Lower leg skin (tissue), 4 donors: ENCODE results near the gene USP7. TPM values are rescaled to one million over a fixed set of nuclear protein-coding genes. Genes with fewer than 3 reads are reported as not detected.

ENCODE experiments used
- DNase-seq, 2 donors: peaks; one replicate each; pipeline ENCODE4 v3.0.0-alpha.2; 2019; ENCODE audit warnings: low spot score in 2 of 2
- H3K4me3 ChIP-seq: fragments of 200-600 bp; sonication (generic); 2 replicates; pipeline ENCODE4 v1.5.1; 2017; ENCODE audit warnings: mild to moderate bottlenecking, low read depth; ENCODE audit not compliant: poor library complexity, severe bottlenecking
- POLR2A ChIP-seq, 2 donors: fragments of 450-650 bp; IDR thresholded peaks; one replicate each; pipeline ENCODE4 v1.6.1; 2016 to 2017; ENCODE audit warnings: antibody characterized with exemption in 2 of 2, mild to moderate bottlenecking in 1 of 2, moderate library complexity in 1 of 2
- WGBS, 2 donors: methylation state at CpG; one replicate each; pipeline ENCODE4 v1.1.5; 2018; 5-methylcytosine and 5-hydroxymethylcytosine counted together
- intact Hi-C: fragments of 100-400 bp; cut with DNase I; formaldehyde crosslinking; loops from one replicate; pipeline ENCODE4 v1.15.0; 2023; ENCODE audit warnings: low total_unique reads
- total RNA-seq, 4 donors: library from RNA; depleted of rRNA; stranded (reverse); fragments of >200 nt; gene quantifications; one replicate each; pipeline ENCODE4 v1.1.0, GENCODE V29; 2016
- TF ChIP-seq, protein P1 (sequence below), 3 donors: fragments of 450-650 bp; IDR thresholded peaks; one replicate each; pipeline ENCODE4 v1.5.1; 2016; ENCODE audit warnings: antibody characterized with exemption in 3 of 3, mild to moderate bottlenecking in 3 of 3, moderate library complexity in 2 of 3

USP7 gene
- total RNA-seq, 4 donors from 2014 or later = 80.3 to 105 (median 91.8) TPM

DNA sequence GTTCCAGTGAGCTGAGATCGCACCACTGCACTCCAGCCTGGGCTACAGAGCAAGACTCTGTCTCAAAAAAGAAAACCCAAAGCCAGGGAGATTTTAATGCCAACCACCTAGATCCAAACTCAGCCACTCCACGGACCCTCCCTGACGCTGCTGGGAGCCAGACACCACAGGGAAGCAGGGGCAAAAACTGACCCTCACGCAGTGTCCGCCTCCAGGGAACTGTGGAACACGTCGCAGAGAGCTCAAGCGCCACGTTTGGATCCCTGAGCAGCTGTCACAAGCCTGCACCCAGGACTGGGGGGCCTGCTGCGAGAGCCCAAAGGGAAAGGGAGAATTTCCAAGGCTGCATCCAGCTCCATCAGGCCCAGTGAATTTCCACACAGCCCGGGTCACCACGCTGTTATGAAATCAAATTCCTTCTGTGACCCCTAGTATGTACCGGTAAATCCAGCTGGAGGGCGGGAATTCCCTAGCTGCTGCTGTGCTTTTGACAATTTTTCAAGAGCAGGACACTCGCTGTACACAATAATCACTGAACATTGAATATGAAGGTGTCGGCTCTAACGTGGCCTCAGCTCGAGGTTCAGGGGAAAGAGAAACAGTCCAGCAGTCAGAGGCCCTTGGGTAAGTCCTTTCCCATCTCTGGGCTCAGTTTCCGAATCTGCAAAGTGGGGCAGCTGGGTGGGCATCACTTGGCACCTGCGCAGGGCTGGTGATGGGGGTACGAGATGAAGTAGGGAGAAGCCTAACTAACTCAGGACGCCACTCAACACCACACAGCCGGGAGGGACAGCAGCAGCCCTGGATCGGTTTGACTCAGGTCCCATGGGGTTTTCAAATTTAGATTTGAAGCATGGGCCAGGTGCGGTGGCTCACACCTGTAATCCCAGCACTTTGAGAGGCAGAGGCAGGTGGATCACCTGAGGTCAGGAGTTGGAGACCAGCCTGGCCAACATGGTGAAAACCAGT lies 103.5 kb downstream of the USP7 start:
- intact Hi-C loops = no loop called here
- DNase-seq = no peak
- WGBS, 2 donors = 73 to 76% methylated on average over 22 to 25 of the region's 25 CpGs
- H3K4me3 ChIP-seq = no peak overlapping the region
- TF ChIP-seq, protein P1, sequence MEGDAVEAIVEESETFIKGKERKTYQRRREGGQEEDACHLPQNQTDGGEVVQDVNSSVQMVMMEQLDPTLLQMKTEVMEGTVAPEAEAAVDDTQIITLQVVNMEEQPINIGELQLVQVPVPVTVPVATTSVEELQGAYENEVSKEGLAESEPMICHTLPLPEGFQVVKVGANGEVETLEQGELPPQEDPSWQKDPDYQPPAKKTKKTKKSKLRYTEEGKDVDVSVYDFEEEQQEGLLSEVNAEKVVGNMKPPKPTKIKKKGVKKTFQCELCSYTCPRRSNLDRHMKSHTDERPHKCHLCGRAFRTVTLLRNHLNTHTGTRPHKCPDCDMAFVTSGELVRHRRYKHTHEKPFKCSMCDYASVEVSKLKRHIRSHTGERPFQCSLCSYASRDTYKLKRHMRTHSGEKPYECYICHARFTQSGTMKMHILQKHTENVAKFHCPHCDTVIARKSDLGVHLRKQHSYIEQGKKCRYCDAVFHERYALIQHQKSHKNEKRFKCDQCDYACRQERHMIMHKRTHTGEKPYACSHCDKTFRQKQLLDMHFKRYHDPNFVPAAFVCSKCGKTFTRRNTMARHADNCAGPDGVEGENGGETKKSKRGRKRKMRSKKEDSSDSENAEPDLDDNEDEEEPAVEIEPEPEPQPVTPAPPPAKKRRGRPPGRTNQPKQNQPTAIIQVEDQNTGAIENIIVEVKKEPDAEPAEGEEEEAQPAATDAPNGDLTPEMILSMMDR (IDR thresholded peaks at IDR 0.05) = no peak
- TF ChIP-seq POLR2A (IDR thresholded peaks at IDR 0.05) = no peak

DNA sequence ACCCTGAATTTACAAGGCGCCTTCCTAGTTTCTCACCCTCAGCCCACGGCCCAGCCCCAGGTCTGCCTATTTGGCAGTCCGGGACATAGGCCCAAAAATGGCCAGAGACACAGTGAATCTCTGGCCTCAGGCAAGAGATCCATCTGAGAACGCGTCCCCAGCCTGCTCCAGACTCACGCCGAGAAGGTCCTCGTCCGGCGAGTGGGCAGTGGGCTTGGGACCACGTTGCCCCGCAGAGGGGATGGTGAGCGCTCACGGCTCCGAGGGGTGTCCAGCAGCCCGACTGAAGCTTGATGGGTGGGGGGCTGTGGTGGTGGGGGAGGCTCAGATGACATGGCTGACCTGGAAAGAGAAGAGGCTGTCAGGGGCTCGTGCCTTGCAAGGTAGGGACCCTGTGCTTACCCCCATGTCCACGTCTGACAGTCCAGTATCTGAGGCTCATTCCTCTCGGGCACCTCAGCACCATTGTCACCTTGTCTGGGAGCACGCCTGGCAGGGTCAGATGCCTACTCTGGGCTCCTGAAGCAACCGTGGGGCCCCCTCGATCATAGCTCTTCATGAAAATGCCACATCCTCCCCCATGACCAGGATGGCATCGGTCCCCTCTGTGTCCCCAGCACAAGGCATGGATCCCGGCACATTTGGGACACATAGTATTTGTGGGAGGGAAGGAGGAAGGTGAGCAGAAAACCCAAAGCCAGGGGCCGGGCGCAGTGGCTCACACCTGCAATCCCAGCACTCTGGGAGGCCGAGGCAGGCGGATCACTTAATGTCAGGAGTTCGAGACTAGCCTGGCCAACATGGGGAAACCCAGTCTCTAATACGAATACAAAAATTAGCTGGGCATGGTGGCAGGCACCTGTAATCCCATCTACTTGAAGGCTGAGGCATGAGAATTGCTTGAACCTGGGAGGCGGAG lies 104.5 kb downstream of the USP7 start:
- intact Hi-C loops = no loop called here
- 92 to 93% methylated on average over 31 of the region's 31 CpGs for whole genome bisulfite sequencing, 2 donors

DNA sequence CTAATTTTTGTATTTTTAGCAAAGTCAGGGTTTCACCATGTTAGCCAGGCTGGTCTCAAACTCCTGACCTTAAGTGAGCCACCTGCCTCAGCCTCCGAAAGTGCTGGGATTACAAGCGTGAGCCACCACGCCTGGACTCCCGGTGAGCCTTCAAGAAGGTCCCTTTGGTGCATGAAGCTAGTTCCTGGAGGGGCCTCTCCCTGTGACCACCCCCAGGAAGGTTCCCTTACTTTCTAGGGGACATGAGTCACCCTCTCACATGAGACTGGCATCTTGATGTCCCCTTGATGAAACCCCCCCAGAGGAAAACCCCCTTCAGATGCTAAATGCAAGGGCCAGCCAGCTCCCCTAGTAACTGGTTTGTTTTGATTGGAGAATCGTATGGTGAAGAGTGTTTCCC lies 107.7 kb downstream of the USP7 start:
- WGBS, 2 donors = 52 to 61% methylated on average over 5 of the region's 5 CpGs
- no peak for DNase-seq
- no peak overlapping the region for H3K4me3 ChIP-seq
- TF ChIP-seq POLR2A (IDR thresholded peaks at IDR 0.05) = no peak
- TF ChIP-seq, protein P1 (IDR thresholded peaks at IDR 0.05) = no peak
- intact Hi-C loops = no loop called here

More for the DNA sequence above, 104.5 kb downstream of the USP7 start:
- TF ChIP-seq POLR2A (IDR thresholded peaks at IDR 0.05) = no peak
- TF ChIP-seq, protein P1 (IDR thresholded peaks at IDR 0.05) = no peak
- no peak for DNase-seq
- no peak overlapping the region for H3K4me3 ChIP-seq

DNA sequence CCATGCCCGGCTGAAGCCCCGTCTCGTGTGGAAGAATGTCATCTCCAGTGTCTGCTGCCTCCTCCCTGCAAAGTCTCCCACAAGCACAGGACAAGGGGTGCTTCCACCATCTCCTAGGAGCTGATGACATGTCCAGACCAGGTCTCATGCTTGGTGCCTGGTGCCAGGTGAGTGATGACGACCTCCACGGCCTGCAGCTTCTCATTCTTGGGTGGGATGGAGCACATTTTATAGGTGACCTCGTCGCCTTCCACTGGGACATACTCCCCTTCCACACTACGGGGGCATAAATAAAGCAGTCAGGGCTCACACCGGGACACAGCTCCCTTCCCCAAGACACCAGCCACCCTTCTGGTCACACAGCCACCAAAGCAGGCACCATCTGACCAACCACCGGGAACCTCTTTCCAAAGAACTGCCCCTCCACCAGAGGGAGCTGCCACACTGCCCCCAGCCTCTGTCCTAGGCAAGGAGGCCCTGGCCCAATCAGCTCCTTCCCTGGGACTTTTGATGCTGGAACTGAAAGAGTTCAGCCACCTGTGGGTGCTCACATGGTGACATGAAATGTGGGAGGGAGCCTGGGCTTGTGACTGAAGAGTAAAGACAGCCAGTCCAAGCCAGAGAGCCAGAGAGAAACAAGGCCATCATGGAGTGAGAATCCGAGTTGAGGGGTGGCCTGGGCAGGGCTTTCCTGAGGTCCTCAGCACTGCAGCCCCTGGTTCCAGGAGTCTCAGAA lies 108.5 kb downstream of the USP7 start:
- H3K4me3 ChIP-seq = no peak overlapping the region
- no peak for TF ChIP-seq POLR2A (IDR thresholded peaks at IDR 0.05)
- TF ChIP-seq, protein P1 (IDR thresholded peaks at IDR 0.05) = no peak
- no peak for DNase-seq
- 88 to 89% methylated on average over 10 to 11 of the region's 11 CpGs for WGBS, 2 donors
- intact Hi-C loops = no loop called here

DNA sequence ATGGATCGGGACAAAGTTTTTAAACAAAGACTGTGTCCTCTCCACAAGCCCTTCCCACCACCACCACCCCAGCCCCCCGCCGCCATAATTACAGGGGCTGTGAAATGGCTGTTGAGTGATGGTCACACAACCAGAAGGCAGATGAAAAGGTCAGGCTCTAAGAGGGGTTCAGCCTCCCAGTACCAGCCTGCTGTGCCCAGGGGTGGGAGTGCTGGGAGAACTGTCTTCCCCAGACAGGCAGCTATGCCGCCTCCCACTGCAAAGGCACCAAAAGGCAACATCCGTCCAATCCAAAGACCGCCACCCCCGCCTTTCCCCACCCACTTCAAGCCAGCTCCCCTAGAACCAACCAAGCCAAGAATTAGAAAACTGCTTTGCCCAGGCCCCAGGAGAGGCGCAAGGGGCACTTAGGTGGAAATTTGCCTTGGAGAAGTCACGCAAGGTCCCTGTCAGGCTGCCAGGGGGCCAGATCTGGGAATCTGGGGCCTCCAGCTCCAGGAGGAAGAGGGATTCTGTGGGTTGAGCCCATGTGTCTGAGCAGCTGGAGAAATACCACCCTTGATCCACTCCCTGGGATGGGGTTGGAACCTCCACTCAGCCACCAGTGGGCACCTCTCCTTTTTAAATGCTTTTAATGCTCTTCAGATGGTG lies 109.3 kb downstream of the USP7 start:
- TF ChIP-seq, protein P1 (IDR thresholded peaks at IDR 0.05) = no peak
- no peak for TF ChIP-seq POLR2A (IDR thresholded peaks at IDR 0.05)
- DNase-seq = no peak
- intact Hi-C loops = no loop called here
- WGBS, 2 donors = 88 to 90% methylated on average over 8 to 9 of the region's 9 CpGs
- H3K4me3 ChIP-seq = no peak overlapping the region
